Stimulated activated CD8-positive, alpha-beta memory T cell treated with anti-CD3 and anti-CD28 coated beads, Interleukin-4, amount 100 ng/mL, for 48 hours (primary cell): ENCODE measurements around the gene MTAP.

Source experiments
- DNase-seq: peaks from one replicate; pipeline ENCODE4 v3.0.0-alpha.2; 2020

MTAP gene

DNA sequence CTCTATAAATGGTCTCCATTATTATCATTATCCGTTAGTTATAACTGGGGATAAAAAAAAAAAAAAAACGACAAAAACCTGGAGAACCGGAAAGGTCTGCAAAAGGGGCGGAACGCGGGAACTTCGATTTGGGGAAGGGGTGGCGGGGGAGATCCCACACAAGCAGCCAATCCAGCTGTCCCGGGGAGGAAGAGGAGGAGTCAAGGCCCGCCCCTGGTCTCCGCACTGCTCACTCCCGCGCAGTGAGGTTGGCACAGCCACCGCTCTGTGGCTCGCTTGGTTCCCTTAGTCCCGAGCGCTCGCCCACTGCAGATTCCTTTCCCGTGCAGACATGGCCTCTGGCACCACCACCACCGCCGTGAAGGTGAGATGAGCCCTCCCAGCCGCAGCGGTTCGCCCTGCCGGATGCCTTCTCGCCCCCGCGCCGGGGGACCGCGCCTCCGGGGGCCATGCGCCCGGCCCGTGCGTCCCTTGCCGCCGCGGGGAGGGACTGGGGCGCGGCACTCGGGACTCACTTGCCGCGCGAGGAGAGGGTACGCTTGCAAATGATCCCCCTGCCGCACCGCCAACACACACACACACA lies at the start of gene MTAP:
Gene MTAP, plus strand, starts transcription at position 219 of the 583 bp plus-strand sequence. Its CDS starts 113 bp downstream, at position 332.
- DNase-seq: peak; percentile 82

DNA sequence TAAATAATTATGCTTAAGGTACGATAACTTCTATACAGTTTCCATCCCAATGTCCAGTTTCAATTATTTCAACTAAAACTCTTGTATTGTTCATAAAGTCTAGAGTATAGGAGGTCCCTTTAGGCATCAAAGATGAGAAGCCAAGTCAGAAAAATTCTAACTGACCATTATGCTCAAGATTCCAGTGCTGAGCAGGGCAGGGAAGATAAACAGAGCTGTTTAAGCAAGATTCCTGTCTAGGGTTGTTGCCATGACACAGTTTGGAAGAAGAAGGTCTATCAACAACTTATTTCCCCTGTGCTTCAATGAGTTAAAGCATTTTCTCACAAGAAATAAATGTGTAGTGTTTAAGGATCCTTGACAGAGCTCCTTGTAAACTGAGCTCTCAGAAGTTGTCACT lies 48.9 kb upstream of the MTAP start:
- no peak for DNase-seq

DNA sequence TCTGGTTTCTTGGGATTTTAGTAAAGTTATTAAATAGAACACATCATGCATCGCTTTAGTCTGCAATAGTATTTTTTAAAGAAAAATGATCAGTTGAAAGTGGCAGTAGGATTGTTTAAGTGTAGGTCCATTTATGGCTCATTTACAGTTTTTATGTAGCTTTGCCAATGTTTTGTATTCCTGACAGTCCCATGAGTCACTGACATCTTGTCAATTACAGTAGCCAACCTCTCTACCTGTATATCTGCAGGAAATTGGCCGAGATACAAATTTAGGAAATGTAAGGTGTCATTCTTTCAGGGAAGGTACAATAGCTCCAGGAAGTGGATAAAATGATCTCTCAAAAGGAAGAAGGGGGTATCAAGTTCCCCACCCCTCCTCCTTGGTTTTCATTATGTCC lies 47.7 kb upstream of the MTAP start:
- no peak for DNase-seq

DNA sequence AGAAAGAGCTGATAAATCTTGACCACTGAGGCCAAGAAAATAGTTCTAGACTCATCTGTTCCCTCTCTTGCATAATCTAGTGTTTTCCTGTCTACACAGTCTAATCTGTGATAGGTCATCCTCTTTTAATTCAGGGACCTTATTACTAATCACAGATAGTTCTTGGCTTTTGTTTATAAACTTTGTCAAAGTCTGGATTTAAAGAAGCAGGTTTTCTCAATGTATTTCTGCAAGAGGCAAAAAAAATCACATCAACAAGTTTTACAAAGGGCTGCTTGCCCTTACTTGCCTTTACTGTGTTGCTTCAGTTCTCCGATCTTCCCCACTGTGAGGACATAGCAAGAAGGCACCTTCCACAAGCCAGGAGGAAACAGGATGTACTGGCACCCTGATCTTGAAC lies 43.9 kb upstream of the MTAP start:
- DNase-seq: no peak

DNA sequence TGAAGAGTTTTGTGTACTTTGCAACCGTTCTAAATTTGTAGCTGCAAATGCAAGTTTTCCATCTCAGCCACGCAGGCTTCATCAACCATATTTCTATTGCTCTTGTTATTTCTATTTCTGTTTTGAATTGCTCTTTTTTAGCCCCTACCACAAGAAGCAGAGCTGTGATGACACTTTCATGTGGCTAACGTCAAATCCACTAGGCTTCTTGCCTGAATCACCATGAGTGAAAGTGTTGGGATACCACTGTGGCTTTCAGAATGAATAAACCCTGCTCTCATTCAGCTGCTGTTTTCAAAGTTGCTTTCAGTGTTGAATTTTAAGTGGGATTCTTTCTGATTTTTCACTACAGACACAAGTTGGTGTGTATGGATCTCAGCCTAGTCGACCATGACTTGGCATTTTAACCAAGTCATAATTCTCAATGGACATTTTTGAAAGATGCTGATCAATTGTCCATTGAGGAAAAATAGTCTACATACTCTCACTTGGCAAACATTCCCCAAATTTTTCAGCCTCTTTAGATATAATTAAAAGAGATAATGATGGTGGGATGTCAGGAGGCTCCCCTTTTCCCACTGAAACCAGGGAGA lies 41.0 kb upstream of the MTAP start:
- DNase-seq: peak; percentile 30

DNA sequence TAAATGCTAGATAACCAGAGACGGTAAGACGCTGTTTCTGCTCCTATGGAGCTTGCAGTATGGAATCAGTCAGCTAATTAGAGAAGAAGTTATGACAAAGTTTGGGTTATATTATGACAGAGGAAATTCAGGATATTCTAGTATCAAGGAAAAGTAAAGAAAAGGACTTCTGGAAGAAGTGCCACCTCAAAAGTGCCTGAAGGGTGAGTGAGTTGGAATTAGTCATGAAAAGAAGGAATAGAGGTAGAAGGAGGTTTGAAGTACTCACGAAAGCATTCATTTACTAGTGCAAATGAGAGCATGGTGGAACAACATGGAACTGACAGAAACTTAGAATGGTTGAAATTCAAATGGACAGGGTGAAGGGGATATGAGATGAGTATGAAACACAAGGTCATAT lies 40.4 kb upstream of the MTAP start:
- no peak for DNase-seq

DNA sequence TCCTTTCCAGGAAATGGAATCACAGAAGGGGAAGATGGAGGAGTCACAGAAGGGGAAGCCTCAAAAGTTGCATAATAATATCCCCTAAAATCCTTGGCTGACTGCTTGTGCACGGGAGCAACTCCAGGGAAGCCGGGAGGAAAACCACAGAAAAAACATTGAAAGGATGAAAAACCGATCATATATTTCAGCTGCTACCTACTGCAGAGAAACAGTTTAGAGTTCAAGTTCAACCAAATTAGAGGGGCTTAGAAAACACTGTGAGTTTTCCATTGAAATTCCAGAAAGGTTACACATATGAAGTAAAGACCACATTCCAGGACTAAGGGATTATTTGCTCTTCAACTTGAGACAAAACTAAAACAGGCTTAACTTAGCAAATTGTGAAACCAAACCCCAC lies 37.6 kb upstream of the MTAP start:
- DNase-seq: no peak

DNA sequence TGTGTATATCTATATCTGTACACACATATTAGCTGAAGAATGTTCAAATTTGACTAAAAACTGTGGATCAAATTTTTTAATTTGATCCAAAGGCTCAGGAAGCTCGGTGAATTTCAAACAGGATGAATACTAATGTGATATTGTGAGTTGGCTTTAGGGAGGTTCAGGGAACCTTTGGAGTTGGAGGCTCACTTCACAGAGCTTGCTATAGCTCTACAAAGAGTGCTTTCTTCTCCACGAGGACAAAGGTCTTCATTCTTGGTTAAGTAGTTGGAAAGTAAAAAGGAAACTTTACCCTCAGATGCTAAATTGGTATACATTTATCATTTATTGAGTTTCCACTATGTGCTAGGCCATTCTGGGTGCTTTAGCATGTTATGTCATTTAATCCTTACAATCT lies 36.3 kb upstream of the MTAP start:
- DNase-seq: no peak

DNA sequence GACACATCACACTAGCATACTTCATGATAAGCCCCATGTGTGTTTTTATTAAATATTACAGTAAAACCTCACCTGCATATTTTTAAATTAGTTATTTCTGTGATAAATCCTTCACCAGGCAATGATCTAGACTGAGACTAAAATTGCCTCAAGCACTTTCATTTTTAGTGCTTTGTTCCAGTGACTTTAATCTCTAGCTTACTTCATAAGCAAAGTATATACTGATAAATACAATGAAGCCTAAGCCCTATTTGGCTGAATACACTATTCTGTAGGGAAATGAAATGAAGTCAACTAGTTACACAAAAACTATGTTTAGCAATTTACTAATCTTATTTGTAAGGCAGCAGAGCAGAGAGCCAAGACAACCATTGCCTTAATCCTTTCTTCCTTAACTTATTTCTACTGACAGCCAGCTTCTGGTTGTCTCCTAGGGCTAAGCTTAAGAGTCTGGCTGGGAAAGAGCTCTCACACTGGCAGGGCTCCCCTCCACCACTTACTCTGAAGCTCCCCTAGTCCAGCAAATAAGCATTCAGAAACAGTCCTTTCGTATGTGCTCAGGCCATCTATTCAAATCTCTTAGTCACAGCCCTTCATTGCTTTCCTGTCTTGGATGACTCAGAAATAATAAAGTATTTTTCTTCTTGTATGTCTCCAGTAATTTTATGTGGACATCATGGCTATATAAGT lies 31.4 kb upstream of the MTAP start:
- no peak for DNase-seq

DNA sequence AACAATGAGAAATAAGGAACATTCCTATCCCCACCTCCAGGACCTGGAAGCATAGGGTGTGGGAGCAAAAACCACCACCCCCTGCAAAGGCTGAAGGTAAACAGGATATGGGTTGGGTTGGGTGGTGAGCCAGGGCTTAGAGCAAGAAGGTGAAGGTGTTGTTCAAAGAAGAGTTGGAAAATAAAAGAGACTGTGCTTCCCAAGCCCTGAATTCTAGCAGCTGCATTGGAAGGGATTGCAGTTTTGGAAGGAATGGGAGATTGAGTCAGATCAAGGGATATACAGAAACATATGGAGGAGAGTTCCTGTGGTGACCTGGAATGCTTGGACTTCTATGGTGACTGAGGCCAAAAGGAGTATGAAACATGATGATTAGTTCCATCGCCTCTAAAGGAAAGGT lies 24.7 kb upstream of the MTAP start:
- no peak for DNase-seq

DNA sequence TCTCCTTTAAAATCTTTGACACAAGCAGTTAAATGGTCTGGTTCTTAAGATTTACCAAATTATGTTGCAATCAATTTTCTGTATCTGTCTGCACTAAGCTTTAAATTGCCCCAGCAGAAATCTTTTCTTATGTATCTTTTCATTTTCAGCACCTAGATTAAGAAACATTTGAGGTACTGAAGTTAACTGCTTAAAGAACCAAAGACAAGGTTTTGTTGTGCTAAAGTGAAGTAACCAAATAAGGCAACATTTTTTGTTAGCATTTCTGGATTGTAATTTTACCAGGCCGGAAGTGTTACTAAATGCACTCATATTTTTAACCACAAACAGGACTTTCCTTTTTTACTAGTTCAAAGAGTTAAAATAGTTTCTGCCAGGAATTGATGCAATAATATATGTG lies 24.1 kb upstream of the MTAP start:
- DNase-seq: no peak

DNA sequence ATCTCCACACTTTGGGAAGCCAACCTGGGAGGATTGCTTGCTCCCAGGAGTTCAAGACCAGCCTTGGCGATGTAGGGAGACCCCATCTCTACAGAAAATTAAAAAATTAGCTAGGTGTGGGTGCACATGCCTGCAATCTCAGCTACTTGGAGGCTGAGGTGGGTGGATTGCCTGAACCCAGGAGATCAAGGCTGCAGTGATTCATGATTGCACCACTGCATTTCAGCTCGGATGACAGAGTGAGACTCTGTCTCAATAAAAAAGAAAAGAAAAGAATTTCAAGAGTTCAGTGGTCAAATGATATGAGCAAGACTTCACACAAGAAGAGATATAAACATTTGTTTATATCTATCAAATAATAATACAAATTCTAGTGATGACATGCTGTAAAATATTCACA lies 23.0 kb upstream of the MTAP start:
- DNase-seq: no peak

DNA sequence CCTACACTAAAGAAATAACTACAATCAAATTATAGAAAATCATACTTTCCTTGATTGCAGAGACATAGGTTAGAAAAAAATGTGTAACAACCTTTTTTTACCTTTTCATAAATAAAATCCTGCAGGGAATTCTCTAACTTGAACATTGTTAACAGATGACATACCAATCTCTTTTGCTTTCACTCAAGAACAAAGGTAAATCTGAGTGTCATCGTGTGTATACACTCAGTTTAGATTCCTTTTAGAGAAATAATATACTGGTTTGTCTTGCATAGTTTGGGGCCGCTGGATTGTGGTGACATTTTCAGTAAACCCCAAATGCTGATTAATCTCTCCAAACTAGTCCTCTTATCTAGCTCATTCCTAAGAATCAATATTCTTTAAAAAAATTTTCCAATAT lies 20.8 kb upstream of the MTAP start:
- DNase-seq: no peak

DNA sequence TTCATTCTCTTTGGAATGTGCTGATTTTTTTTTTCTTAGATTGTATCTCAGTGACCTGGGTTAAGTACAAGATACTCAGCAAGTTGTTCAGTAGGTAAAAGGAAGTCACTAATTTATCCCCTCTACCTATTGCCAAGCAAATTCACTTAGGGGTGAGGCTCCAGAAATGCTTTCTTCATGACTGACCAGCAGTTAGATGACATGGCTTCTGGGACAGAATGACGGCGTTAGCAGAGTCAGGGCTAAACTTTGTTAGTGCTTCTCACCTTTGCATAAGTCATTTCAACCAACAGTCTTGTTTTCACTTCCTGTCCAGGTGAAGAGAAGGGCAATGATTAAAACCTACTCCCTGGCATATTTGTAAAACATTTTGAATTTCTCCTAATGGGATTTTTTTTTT lies 20.2 kb upstream of the MTAP start:
- DNase-seq: no peak

DNA sequence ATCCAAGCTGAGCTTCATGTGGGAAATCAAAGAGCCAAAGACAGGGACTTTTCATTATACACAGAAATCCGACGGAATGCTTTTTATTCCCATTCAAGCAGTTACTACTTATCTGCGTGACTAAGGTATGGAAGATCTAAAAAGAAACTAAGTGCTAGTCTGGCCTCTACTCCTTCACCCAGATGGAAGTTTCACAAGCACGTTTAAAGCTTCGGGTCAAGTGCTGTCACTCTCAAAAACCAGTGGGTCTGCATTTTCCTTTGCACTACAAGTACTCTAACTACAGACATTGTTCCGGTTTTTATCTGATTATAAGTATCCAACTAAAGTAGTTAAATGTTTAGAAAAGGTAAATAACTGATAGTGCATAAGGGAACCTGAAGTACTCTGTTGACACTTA lies 13.7 kb upstream of the MTAP start:
- no peak for DNase-seq

DNA sequence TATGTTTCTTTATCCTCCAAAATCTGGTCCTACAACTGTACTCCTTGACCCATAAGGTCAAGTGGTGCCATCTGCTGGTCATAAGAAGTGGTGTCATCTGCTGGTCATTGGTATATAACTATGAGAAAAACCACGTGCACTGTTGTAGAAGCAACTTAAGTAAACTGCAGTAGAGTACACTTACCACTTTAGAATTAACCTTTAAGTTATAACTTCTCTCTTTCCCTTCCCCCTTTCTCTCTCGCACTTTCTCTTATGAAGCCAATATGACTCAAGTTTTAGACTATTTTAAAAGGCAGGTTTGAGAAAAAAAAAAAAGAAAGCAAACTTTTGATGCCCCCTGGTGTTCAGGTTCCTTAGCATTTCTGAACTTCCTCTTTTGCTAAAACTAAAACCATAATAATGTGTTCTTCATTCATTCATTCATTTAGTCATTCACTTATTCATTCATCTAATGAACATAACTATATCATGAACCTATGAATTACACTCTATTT lies 12.8 kb upstream of the MTAP start:
- peak; percentile 53 for DNase-seq

DNA sequence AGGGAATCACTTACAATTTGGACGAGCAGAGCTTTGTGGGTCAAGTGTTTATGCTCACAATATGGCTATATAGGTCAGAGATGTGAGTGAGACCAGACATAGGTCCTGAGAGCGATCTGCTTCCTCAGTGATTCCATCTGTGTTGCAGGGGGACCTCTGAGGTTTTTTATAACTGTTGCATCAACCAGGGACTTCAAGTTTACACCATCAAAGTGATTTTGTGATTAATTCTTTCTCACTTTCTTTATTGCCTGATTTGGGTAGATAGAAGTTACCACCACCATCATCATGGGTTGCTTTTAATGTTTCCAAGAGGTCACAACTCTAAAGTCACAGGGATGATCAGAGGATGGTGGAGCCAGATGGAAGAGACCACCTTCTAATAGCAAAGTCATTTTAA lies 7.0 kb upstream of the MTAP start:
- DNase-seq: no peak

DNA sequence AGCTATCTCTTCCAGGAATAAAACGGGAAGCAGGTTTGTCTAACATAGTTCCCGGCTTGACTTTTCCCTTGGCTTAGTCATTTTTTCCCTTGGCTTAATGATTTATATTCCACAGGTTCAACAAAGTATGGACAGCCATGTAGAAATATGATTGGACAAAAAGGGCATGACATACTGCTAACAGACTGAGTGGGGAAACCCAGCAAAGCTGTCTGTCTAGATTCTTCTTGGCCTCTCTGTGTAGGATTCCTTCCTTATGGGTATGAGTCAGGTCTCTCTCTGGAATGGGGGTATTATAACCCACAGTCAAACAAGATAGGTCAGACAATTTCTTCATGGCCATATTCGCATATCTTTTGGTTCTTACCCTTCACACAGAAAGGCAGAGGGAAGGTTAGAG lies 5.7 kb upstream of the MTAP start:
- DNase-seq: no peak

DNA sequence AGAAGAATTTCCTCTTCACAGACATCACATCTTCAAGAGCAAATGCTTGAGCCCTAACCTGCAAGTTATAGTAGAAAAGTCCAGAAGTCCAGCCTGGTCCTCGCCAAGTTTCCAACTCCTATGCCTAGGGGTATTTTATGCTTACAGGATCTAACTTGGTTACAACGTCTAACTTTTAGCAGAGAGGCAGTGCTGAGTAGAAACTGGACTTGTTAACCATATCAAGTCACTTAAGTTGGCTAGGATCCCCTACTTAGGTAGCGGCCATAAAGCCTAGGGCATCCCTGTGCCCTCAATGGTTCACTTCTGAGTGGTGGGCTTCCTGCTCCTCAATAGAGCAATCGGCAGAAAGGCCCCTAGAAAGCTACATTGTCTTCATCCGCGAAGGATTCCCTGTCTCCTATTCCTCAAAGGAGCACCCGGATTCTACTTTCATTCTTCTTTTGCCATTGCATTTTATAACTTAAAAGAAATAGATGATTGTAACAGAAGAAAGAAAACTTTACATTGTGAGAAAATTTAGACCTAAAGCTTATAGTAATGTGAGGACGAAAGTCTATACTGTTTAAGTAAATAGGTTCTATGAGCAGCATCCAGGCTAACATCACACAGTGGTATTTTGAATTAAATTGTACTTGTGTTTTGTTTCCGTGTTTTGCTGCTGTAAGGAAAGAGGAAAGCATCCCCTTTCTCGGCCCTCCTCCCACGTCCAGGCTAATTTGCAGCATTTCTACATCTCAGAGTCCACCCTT lies 1.3 kb upstream of the MTAP start:
- DNase-seq: no peak

DNA sequence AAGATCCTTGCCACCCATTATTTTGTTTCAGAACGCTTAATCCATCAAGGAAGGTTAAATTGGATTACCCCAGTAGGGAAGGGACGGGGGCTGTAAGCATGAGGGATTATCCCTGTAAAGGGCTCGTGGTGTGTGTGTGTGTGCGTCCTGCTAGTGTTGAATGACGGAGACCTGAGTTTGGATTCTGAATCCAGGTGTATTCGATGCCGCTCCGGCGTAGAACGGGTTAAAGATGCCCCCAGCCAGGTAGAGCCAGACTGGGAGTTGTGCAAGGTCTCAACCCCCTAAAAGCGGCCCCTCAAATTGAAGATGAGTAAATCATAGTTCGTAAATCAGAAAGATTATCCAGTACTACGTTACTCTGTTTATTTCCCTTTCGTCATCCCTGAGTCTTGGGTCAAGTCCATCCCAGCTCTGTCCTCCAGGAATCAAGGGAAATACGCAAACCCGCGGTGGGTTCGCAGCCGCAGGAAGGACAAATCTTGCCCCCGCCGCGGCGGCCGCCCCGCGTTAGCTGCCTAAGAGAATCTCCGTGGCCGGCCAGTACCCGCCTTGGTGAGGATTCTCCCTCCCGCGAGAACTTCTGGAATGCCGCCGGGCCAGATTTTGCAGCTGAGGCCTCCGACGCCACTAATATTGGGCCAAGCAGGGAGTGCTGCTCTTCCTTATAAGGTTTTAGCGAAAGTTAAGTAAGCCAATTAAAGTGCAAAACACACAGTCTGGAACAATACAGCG lies 586 bp upstream of the MTAP start:
- DNase-seq: peak; percentile 43

DNA sequence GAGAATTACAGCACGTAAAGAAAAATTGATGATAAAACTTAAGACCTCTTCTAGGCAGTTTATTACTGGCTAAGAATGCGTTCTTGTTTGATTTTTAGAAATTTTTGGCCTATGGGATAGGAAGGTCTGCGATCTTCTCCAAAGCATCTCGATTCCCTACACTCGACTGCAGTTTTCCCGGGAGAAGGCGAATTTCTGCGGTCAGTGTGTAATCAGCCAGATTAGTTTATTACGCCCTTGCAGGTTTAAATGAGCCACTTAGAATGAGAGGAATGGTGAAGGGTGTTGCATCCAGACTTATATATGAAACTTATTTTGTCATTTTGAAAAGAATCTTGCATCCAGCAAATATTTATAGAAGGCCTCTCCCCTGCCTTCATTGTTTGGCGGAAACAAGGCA lies 1.2 kb downstream of the MTAP start:
- no peak for DNase-seq

DNA sequence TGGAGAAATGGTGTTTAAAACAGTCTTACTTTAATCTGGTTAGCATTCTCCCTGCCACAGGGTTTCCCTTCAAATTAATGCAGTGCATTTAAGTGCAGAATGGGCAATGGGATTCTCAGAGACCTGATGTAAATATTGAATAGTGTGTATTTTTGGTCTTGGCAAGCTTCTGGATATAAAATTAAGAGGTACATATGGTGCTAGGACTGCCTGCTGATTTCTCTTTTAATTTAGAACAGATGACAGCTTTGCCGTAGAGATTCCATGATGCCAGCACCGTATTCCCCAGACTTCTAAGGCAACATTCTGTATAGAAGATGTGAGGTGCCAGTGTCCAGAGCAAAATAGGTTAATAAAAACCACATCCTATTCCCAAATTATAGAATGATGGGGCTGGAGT lies 1.9 kb downstream of the MTAP start:
- DNase-seq: no peak

DNA sequence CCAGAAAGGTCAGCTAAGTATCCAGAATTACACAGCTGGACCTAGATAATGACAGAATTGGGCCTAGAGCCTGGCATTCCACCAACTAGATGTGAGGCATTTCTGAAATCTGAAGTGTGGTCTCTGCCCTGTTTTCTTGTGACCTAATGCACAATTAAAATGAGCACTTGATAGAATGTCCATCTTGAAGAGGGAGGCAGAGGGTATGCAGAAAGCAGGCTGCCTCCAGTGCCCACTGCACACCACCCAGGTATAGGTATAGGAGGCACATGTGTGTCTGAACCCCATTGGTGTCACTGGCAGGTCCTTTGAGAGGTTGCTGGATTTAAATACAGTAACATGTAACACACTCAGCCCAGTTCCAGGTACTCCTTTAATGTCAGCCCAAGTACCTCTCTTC lies 2.4 kb downstream of the MTAP start:
- DNase-seq: no peak
